Peyer's patch (tissue), 4 donors: ENCODE measurements around the gene GPR160.

Experiments
- POLR2A ChIP-seq, 2 donors: fragments of 450-650 bp; IDR thresholded peaks; one replicate each; pipeline ENCODE4 v1.5.1; 2017; ENCODE audit warnings: antibody characterized with exemption in 2 of 2, mild to moderate bottlenecking in 2 of 2, moderate library complexity in 2 of 2
- TF ChIP-seq, protein P1 (sequence below), 6 experiments: fragments of 450-650 bp in 4 of 6; fragments of 200-600 bp in 2 of 6; sonication (generic) in 1 of 6; IDR thresholded peaks; one replicate each; pipeline ENCODE4 v1.5.1; 2017 to 2019; ENCODE audit warnings: antibody characterized with exemption in 6 of 6, mild to moderate bottlenecking in 3 of 6, moderate library complexity in 1 of 6

DNA sequence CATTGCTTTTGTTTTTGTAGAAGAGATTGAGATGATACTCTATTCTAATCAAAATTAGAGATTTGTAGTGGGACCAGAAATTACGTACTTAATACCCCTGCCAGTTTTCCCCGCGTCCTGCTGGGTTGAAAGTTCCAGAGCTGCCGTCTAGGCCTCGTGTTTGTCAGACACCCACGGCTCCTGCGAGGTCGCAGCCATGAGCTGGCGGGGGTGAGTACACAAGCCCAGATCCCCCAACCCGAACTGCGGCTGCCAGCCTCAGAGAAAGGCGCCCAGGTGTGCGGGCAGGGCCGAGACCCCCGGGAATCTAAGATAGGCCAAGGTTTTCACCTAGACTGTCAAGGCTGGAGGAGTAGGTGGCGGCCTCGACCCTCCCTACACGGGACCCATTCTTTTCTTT lies 26.3 kb downstream of the GPR160 start:
- TF ChIP-seq, protein P1, sequence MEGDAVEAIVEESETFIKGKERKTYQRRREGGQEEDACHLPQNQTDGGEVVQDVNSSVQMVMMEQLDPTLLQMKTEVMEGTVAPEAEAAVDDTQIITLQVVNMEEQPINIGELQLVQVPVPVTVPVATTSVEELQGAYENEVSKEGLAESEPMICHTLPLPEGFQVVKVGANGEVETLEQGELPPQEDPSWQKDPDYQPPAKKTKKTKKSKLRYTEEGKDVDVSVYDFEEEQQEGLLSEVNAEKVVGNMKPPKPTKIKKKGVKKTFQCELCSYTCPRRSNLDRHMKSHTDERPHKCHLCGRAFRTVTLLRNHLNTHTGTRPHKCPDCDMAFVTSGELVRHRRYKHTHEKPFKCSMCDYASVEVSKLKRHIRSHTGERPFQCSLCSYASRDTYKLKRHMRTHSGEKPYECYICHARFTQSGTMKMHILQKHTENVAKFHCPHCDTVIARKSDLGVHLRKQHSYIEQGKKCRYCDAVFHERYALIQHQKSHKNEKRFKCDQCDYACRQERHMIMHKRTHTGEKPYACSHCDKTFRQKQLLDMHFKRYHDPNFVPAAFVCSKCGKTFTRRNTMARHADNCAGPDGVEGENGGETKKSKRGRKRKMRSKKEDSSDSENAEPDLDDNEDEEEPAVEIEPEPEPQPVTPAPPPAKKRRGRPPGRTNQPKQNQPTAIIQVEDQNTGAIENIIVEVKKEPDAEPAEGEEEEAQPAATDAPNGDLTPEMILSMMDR (IDR thresholded peaks at IDR 0.05): no peak
- no peak for TF ChIP-seq POLR2A (IDR thresholded peaks at IDR 0.05)
